NOMO-1 treated with DMSO at 0.1 percent for 48 hours (cell line): Measurements from ENCODE around the gene MECR.
"Not testable (repeated sequence)": the region's sequence is repeated elsewhere in the genome, so short reads cannot be mapped to it uniquely, and the experiment has no call there.

Experiments
- DNase-seq: peaks from one replicate; lab custom pipeline; 2025; ENCODE audit not compliant: unreplicated experiment; lab: John Stamatoyannopoulos, UW

The MECR gene

DNA sequence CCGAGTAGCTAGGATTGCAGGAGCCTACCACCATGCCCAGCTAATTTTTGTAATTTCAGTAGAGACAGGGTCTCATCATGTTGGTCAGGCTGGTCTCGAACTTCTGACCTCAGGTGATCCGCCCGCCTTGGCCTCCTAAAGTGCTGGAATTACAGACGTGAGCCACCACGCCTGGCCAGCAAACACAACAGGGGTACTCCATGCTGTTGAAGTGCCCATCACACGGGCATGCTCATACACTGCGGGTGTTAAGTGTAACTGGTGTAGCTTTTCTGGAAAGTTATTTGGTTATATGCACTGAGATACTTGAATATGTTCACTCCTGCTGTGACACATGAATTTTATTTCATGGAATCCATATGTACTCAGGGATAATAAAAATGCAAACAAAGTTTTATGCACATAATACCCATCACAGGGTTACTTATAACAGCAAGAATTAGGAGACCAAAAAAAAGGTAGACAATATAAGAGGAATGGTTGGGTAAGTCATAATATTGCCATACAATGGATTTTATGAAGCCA, 58.3 kb downstream of the MECR start:
- DNase-seq: no peak

DNA sequence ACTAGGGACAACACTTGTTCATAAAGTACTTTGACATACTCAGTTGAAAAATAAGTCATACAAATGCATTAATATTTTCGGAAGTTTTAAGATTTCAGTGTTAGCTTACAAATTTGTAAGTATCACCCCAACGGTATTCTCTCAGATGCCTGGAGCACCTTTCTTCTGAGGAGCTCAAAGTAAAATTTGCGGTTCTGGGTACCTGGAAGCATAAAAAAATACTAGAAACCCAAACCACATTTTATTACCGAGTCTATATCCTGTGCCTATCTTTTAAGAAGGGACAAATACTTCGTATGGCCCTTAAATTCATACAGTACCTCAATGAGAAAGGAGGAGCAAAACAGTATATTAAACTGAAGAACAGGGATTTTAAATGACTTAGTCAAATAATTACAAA, 59.2 kb downstream of the MECR start:
- no peak for DNase-seq

DNA sequence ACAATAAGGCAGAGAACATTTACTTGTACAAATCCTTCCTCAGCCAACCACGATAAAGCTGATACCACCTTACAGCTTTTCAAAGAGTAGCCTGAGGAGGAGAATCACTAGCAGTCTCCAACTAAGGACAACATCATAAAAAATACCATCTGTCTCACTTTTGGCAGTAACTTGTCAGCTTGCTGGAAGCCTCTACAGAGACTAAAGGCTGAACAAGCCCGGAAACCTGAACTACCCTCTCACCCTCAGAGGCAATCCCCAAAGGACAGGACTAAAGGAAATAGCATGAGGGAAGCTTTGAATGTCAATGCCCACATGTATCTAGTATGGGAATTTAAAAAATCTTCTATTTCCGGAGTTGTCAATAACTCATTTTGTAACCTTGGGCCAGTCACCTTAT, 59.6 kb downstream of the MECR start:
- DNase-seq: no peak

DNA sequence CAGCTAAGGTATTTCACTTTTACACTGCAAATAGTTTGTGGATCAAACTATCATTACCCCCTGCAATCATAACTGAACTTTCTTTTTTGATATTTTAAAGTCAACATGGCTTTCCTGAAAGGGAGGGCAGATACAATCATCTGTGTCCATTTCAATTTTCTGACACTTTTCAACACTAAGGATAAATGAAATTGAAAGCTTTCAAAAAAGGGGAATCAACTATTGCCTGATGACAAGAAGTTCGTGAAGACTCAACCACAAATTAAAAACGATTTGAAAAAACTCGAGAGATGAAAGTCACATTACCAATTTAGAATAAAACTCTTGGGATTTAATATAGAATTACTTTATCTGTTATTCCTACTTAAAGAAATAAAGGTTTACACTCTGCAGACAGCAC, 60.8 kb downstream of the MECR start:
- DNase-seq: no peak

DNA sequence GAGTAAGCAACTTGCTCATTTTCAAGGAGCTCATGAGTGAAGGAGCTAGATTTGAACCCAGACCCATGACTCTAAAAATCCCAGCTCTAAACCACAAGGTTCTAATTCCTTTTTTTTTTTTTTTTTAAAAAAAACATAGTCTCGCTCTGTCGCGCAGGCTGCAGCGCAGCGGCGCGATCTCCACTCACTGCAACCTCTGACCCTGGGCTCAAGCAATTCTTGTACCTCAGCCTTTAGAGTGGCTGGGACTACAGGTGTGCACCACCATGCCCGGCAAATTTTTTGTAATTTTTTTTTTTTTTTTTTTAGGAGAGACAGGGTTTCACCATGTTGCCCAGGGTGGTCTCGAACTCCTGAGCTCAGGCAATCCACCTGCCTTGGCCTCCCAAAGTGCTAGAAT, 62.8 kb downstream of the MECR start:
- no peak for DNase-seq

DNA sequence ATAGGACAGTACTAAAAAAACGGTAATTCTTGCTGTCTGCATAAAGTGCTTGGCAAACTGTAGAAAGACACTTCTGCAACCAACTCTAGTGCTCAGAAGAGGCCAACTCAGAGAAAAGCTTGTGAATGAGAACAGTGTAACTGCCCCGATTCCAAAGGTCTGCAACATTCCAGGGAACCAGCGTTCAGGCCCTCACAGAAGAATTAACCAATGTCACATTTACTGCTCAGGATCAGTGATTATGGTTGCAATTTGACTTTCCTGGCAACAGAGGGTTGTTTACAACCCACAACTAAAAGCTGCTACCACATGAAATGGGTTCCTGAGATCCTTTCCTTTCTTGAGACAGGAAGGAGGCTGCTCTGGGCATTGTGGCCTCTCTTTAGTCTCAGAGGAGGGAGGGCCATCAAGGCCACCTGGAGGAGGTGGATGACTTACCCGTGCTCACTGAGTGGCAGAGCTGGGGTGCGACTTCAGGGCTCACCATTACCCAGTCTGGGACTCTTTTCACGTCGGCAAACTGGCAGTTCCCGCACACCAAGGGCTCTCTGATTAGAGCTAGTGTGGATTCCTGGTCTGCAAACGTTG, 64.3 kb downstream of the MECR start:
- DNase-seq: no peak

DNA sequence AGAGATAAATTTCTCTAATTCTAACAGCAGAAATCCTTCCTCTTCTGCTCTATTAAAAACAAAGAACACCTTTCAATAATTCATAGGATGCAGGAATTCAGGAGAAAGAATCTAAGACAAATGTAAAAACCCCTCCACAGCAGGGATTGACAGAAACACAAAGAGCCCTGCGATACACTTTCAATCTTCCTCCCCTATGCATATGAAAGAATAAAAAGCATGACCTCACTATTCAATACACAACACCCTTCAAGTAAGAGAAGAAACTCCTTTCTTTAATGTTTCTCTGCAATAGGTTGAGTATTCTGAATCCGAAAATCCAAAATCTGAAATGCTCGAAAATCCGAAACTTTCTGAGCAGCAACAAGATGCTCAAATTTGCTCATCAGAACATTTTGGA, 66.1 kb downstream of the MECR start:
- DNase-seq: no peak

DNA sequence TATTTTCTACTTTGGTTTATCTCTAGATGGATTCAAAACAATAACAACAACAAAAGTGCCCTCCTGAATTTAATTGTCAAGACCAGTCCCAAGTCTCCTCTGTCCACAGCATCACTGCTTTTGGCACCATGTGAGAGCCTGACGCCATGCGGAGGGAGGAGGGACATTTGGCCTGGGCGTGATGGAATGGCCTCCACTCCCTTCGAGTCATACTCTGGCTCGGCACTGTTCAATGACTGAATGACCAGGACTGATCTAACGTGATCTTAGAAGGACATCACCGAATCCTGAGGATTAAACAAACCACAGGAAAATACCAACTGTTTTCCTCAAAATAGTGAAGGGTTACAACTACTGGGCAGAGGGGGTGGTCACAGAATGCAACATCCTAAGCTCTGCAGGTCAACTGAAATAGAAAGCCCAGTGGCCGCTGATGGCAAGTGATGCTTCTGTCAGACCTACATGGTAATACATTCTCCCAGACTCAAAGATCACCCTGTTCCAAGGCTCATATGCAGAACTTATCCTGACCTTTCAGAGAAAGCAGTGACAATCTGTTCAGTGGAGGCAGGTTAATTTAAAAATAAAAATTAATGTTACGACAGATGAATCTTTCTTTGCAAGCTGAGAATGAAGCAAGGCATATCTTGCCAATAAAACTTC, 68.1 kb downstream of the MECR start:
- no peak for DNase-seq

DNA sequence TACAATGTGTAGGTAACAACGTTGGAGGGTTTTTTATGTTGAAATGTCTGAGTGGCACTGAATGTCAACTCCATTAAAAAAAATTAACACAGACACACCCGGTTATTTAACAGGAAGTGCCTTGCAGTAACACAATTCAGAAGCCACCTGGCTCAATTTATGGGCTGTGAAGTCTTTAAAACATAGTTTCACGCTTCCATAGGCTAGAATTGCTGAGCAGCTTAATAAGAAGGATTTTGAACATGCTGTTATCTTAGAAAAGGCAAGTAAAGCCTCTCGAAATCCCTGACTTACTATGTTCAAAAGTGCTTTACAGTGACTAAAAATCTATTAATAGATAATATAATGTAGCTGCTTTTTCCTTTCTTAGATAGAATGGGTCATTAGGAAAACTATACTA, 68.7 kb downstream of the MECR start:
- no peak for DNase-seq

DNA sequence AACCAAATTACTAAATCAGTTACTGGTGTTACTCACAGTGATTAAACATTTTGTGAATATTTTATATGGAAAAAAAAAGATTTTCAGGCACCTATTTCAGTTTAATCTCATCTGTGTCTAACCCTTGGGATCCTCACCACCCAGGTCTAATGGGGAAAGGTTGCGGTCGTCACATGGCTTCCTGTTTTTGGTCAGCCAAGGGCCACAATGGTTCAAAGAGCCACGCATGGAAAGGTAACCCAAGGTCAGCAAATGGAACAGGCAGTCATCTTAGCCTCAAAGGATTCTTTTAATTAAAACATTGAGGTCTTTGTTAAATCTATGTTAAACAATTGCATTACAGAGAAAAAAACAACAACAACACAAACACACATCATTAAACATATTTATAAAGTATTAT, 71.0 kb downstream of the MECR start:
- no peak for DNase-seq

DNA sequence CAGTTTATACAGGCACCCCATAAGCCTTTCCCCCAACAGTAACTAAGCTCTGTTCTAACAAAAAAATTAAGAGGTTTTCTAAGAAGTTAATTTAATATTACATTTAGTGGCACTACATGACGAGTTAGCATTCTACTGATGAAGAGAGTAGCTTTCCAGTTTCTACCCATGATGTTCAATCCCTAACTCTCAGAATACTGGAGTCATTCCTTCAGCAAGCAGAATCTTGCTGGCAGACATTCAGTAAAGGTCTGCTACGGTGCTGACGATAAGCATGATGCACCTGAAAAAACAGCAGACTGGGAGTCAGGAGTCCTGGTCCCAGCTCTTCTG, 73.5 kb downstream of the MECR start:
- DNase-seq: no peak

DNA sequence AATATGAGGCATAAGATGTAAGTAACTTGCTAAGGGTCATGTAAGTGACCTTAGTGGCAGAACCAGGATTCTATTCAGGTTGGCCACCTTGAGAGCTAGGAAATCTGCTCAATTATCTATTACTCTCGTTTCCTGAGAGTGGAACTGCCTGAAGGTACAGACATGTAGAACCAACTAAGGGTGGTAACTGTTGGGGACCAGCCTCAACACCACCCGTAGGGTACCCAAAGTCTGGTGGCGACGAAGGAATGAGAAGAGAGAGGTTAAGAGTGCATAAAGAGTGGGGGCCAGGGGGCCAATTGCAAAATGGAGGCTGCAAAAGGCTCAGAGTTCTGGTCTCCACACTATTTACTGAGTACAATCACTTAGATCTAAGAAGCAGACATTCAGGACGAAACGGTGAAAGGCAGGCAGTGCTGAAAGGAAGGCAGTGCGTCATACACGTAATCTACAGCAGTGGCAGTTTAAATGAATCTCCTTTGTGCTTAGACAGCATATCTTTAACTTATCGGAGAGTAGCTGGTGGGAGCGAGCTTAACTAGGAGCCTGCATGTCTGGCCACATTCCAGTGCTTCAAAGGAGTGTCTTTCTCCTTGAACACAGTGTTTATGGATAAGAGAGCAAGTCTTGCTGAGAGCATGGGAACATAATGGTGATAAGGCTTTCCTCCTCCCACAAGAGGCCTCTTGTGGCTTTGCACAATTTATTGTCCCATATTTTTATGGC, 74.0 kb downstream of the MECR start:
- DNase-seq: no peak

DNA sequence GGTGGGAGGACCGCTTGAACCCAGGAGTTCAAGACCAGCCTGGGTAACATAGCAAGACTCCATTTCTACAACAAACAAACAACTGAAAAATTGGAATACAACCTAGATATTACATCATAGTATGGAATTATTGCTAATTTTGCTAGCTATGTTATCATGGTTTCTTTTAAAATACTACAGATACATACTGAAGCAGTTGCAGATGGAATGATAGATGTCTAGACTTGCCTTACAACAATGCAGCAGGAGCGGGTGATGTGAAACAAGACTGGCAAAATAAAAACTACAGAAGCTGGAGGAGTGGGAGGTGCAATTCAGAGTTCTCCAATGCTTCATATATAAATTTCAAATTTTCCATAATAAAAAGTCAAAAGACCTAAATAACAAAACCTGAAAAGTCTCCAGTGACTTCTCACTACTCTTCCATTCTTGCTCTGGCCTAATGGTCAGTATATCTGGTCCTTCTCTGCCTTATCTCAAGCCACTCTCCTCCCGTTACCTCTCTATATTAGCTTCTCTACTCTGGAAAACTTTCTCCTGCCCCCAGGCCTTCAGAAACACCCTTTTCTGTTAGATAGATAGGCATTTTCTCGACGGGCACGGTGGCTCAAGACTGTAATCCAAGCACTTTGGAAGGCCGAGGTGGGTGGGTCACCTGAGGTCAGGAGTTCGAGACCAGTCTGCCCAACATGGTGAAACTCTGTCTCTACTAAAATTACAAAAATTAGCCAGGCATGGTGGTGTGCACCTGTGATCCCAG, 78.5 kb downstream of the MECR start:
- DNase-seq: no peak

DNA sequence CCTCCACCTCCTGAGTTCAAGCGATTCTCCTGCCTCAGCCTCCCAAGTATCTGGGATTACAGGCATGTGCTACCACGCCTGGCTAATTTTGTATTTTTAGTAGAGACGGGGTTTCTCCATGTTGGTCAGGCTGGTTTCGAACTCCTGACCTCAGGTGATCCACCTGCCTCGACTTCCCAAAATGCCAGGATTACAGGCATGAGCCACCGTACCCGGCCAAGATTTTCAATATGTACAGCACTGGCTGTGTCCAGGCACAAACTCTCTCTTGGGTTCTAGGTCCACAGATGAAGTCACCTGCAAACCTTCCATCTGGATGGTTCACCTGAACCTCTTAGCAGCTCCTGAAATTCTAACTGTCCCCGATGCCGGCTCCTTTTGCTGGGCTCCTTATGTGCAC, 80.4 kb downstream of the MECR start:
- not testable (repeated sequence) for DNase-seq

DNA sequence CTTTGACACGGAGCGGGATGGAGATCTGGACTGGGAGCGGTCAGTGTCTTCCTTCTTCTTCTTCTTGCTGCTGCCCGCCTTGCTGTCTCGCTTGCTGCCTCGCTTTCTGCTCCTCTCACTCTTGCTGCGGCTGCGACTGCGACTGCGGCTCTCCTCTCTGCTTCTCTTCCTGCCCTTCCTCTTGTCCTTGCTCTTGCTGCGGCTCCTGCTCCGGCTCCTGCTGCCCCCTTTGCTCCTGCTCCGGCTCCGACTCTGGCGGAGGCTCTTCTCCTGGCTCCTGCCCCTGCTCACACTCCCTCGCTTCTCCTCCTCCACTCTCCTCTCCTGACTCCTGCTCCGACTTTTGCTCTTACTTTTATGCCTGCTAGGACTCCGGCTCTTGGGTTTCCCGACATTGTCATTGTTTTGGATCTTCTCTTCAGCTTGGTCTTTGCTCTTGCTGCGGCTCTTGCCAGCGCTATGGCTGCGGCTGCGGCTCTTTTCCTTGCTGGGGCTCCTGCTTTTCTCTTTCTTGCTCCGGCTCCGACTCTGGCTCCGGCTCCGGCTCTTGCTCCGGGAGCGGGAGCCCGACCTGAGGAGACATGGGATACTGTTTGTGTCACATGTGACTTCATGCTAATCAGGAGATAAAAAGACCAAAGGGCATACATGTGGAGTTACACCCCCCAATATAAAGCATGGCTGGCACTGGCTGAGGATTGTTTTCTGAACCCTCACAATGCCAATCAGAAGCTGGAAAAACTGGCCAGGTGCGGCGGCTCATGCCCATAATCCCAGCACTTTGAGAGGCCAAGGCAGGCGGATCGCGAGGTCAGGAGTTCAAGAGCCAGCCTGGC, 81.9 kb downstream of the MECR start:
- no peak for DNase-seq

DNA sequence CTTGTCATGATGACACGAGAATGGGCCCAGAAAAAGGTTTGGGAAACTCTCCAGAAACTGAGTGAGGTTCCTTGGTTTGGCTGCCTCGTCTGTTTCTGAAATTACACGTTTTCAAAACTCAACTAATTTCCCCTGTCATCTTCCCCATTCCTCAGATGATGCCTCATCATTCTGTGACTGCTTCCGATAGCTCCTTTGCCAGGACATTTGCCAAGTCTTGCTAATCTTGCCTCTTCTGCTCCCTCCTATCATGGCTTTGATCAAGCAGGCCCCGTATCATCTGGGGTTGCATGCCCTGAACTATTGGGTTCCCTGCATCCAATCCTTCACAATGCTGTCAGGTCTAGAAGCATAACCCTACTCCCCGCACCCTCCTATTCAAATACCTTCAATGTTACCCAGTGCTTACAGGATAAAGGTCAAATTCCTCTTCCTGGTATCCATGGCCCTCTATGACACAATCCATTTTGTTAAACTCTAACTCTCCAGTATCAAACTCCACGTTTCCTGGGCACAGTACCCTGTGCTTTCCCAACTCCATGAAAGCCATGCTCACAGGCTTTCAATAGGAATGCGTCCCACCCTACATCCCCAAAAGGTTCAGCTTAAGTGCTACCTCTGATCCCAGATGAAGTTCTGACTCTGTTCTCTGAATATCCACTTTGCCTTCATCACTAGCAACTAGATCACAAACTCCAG, 84.8 kb downstream of the MECR start:
- no peak for DNase-seq

DNA sequence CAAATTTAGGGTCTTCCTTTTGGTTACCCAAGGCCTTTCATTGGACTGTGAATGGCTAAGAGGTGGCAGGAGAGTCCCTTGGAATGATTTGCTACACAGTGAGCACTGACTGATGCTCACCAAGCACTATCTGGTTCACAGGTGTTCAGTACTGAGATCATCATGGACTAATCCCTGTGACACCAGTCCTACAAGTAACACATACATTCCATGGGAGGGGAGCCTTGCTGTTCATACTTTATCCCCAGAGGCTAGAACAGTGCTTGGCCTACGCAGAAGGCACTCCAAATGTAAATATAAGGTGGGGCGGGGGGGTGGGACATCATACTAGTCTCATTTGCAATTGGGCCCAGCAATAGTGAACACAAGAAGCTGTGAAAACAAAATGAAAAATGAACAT, 86.6 kb downstream of the MECR start:
- no peak for DNase-seq

DNA sequence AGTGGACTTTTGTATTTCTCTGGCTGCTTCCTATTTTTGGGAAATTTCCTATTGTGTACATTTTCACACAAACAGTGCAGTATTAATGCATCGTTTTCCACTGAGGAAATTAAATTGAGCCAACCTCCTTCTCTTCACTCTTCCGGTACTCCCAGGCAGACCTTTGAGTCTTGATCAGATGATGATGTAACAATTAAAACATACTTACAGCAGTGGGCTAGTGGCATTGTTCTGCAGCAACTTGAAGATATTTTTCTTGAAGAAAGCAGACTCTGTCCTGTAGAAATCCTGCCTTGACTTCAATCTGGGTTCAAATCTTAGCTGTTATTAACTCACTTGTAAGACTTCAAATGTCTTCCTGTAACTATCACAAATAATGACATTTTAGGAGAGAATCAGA, 88.0 kb downstream of the MECR start:
- DNase-seq: no peak
